H4 (cell line): ENCODE data around the gene MAD1L1. TPM values are rescaled to one million over a fixed set of nuclear protein-coding genes. Genes with fewer than 3 reads are reported as not detected.

Experiments
- DNase-seq: peaks from one replicate; pipeline ENCODE4 v3.0.0-alpha.2; 2015; ENCODE audit warnings: low spot score
- total RNA-seq: library from RNA; depleted of rRNA; stranded (reverse); fragments of >200 nt; shearing (Covaris generic); gene quantifications from 2 replicates; pipeline ENCODE4 v1.2.3, GENCODE V29; 2014

Gene MAD1L1
- total RNA-seq, 1 experiment from 2014 or later = 121 TPM

DNA sequence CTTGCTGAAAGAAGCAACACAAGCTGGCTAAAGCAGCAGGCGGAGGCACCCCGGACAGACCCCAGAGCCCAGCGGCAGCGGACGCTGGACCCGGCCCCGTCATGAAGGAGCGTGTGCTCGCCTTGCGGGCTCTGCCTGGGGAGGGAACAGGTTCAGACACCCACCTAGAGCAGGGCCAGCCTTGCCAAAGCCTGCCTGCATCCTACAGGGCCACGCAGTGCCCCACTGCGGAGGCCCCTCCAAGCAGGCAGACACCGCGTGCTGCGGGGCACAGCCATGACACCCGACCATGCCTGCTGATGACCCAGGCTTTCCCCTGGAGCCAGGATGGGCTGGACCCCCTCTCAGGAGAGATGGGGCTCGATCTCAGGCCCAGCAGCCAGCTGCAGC, 91.7 kb downstream of the MAD1L1 start:
- DNase-seq = no peak

DNA sequence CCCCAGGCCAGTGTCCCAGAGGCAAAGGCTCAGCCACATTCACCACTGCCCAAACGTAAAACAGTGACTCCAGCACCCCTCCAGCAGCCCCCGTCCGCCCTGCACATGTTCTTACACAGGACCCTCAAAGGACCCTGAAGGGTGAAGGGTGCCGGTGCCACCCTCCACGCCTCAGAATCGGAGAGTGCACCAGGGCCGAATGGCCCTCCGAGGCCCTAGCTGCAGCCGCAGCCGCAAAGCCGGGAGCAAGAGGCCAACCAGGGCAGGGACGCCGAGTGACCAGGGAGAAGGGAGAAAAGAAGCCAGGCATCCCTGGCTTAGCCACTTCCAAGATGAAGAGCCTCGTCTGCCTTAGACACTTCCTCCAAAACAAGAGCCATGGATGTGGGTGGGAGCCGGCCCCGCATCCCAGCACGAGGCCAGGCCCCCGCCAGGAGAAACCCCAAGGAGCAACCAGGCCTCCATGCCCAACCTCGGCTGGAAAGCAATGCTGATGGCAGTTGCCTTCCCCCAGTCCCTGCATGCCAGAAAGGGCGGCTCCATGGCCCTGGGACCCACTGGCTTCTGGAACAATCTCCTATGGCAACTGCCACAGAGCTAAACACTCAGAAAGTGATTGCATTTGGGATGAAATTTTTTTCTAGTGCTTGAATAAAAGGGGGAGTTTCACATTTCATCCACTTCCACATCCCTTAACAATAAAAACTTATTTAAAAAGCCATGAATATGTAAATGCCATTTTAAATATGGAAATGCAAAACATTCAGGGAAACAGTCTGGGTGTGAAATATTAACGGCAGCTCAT, 92.3 kb downstream of the MAD1L1 start:
- DNase-seq = no peak

DNA sequence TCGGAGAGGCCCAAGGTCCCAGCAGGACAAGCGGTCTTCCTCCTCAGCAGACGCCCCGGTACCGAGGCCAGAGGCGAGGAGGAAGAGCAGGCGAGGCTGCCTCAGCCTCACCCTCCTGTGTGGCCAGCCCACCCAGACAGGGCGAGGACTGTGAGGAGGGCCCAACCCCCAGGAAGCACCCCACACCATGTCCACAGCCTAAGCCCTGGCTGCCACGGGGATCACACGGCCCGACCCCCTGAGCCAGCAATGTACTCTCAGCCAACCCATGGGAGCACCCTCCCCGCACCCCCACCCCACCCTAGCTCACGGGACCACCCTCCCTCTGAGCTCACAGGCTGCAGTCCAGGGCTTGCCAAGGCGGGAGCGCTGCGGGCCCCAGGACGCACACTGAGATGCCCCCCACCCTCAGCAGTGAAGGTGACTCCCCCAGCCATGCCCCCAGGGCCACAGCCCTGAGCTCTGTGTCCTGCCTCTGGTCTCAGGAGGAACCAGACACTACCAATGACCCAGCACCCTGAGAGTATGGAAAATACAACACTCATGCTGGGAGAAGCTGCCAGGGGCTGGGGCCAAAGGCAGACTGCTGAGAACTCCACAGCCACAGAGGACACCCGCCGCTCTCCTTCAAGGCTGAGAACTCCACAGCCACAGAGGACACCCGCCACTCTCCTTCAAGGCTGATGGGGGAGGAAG, 93.6 kb downstream of the MAD1L1 start:
- no peak for DNase-seq

DNA sequence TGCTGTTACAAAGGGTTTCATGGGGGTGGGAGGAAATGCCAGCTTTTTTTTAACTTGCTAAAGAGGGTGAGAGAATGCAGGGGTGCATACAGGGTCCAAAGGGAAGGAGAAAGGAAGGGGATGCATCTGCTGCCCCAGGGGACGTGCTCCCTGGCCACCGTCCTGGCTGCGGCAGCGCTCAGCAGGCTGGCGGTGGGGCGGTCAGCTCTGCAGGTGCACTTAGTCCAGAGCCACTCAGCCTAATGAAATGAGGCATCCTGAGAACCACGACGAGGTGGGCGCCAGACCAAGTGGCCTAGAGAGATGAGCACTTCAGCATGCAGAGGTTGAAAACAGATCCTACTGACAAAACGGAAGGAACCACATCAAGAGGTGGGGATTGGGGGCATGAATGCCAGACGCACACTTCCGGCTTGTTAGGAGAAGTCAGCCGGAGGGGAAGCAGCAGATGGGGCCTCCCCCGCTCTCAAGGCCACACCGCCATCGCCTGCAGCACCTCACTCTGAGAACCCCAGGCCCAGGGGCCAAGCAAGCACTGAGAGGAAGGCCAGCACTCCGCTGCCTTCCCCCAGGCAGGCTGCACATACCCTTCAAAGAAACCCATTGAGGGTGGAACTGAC, 94.5 kb downstream of the MAD1L1 start:
- DNase-seq = no peak

DNA sequence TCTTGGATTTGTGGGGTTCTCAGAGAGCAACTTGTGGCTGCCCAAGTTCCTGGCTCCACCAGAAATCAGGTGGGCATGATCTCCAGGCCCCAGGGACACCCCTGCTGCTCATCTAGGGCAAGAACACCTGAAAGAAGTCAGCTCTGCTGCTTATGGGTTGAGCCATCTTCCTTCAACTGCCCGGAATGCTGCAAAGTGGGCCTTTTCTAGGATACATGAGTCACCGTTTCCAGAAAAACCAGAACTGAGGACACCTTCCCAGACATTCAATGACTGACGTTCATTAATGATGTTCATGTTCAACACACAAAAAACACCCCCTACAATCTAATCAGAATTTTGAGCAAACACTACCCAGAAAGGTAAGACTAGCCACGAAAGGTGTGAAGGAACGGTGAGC, 98.0 kb downstream of the MAD1L1 start:
- no peak for DNase-seq

DNA sequence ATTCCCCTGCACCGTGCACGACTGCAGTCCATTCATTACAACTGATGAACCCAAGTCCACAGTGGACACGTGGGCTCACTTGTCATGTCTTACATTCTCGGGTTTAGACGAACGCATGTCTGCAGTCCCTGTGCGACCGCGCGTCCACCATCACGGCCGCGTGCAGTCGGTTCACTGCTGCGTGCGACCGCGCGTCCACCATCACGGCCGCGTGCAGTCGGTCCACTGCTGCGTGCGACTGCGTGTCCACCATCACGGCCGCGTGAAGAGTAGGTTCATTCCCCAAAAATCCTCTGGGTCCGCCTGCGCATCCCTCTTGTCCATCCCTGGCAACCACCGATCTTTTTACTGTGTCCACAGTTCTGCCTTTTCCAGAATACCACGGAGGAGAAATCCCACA, 100.5 kb downstream of the MAD1L1 start:
- DNase-seq = no peak

DNA sequence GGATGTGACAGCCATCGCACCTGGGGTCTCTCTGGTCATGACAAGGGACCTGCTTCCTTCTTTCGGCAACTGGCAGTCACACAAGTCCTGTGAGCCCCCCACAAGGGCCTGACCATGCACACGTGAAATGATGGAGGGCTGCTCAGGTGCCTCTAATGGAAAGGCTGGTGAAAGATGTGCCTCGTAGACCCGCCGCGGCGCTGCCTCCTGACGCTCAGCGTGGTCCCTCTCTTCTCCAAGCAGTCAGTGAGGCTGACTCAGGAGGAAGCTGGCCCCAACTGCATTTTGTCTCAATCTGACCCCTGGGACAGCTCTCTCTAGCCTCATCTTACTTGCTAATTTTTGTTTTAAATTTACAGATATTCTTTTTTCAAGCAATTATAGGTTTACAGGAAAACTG, 100.9 kb downstream of the MAD1L1 start:
- no peak for DNase-seq

DNA sequence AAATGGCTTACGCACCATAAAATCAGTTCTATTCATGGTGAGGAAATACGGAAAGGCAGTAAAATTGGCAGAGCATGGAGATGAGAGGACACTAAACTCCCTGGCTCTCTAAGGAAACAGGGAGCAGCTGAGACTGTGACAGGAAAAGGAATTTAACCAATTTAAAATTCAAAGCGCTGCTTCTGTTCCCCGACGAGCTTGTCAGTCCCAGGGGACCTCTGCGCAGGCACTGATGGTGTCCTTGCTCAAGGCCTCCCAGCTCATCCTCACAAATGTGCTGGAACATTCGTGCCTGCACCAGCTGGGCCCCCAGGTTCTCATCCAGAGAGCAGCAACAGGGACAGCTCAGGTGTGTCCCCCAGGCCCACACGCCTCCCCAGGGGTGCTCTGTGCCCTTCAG, 101.4 kb downstream of the MAD1L1 start:
- no peak for DNase-seq

DNA sequence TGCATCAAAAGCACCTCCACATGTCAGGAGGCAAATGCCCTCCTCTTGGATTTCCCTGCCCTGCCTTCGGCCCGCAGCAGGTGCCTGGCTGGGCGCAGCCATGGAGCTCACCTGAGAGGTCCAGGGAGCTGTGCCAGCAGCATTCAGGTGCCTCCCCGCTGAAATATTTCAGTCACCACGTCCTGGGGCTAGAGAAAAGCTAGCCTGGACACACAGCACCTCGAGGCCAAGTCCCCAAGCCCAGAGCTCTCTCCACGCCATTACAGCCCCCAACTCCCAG, 102.7 kb downstream of the MAD1L1 start:
- no peak for DNase-seq

DNA sequence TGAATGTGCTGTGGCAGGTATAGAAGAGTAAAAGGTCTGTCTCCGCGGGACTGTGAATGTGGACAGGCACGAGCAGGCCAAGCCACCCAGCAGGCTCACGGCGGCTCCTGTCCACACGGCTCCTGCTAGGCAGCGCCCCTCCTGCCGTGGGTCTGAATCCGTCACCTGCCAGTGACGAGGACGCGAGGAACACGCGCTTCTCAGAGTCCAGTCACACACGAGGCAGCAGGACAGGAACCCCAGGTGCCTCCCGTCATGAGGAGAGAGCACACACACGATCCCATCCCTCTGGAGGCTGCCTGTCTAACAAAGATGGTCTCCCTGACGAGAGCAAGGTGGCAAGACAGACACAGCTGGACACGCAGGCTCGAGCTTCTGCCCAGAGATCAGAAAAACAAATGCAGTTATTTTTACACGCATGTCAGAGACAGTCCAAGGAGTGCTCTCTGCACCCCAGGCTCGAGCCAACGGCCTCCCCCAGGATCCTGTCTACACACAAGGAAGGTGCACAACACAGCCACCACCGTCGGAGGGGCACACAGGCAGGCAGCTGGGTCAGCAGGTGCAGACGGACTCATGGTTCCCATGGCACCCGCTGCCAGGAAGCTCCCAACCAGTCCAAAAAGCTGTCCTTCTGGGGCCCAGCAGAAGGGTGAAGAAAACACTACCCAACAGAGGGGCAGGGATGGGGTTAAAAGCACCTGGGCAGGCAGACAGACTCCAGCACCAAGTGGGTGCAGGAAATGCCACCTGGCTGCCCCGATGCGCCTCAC, 103.2 kb downstream of the MAD1L1 start:
- no peak for DNase-seq

DNA sequence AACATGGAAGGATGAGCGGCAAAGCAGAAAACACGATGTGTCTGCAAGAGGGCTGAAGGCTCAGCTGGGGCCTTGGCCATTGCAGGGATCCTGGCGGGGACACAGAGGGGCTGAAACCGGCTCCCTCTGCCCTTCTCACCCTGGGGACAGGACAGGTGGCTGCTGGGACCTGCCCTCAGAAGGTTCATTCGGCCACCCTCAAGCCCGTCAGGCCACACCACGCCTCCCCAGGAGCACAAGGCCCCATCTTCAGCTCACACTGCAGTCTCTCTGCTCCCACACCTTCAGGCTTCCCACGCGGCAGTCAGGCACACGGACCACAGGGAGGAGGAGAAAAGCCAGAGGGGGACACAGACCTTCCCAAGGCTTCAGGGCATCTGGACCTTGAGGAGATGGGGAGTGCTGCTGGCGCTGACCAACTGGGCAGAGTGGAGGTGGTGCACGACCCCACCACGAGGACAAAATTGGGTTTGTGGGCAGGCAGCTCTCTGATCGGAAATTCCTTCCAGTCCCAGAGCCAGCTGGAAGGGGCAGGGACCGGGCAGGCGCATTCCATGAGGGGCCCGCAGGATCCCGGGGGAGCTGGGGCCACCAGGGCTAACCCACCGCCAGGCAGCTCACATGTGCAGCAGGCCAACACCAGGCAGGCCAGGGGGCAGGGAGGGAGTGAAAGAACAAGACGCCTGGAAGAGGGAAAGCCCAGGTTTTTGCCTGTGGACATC, 104.0 kb downstream of the MAD1L1 start:
- DNase-seq = no peak

DNA sequence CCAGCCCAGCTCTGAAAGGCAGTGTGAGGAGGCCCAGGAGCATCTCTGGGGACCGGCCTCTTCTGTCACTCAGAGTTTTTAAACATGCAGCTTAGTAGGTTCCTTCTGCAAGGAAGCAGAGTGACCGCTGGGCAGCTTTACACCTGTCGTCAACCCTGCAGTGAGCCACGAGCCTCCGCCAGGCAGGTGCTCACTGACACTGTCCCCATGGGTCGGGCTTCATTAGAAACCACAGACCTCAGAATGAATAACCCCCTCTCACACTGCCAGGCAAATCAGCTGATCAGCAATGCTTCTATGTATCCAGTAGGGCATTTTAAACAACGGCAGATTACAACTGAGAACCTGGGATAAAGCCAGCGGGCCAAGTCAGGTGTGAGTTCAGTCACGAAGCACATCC, 106.1 kb downstream of the MAD1L1 start:
- DNase-seq = no peak

DNA sequence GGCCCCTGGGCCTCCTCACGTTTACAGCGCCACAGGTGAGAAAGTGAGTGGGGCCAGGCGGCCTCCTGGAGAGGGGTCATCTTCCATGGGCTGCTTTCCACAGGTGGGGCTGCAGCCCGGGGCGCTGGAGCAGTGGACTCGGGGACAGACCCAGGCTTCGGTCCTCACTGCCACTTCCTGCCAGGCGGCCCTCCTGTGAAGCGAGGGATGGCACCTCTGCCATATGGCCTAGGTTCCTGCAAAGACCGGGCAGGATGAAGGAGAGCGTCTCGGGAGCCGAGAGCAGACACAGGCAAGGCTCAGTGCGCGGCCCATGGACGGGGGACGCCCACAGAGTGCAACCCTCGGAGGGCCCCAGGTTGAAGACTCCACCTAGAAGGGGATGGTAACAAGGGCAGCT, 106.8 kb downstream of the MAD1L1 start:
- no peak for DNase-seq

DNA sequence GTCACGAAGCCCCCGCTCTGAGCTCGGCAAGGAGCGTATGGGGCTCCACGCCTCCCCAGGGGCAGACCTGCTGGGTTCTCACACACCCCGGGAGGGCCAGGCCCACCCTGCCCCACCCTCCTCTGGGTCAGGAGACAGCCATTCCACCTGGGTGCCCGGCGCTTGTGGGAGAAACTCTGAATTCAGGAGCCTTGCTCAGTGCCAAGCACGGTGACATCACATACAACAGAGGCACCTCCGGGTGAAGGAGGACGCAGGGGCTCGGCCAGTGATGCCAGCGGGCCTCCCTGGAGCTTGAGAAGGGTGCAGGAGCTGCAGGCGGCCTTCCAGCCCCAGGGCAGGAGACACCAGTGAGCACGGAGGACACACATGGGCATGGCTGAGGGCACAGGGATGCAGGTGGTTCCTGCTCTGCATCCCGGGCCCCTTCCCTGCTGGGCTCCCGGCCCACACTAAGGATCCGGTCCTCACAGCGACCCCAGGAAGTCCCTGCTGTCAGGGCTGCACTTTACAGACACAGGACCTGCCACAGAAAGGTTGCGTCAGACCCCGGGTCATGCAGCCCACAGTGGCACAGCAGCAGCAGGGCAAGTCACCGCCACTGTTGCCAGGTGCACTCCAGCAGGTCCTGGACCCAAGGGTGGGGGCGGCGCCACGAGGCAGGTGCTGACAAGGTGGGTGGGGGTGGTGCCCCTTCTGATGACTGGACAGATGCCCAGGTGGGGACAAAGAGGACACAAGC, 108.0 kb downstream of the MAD1L1 start:
- no peak for DNase-seq

DNA sequence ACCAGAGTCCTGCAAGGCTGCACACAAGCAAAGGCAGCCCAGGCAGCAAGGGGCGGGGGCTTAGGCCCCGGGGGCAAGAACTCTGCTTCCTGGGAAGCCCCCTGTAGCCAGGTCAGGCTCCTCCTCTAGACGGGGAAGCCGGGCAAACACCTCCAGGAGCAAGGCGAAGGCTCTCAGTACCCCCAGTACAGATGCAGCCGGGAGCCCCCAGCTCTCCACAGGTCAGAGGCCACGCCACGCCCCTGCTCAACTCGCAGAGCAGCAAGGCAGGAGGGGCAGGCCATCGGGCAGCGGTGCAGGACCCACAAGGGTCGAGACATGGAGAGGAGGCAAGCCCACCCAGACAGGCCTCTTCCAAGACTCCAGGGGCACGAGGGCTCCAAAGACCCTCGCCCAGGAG, 108.8 kb downstream of the MAD1L1 start:
- DNase-seq = no peak

DNA sequence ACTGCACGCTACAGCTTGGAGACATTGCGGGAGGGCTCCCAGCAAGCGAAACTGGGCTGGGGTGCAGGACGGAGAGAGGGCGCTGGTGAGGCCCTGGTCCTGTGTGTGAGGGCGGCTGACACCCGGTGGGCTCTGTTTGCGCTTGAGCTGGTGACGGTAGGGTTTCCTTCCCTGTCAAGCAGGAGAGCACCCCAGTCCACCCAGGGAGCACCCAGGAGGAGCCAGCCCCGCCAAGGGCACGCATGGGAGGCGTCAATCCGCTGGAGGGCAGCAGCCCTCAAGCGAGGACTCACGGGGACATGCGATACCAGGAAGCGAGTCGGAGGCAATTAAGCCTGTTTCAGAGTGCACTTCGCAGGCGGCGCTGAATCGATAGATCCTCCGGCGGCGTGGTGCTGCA, 109.4 kb downstream of the MAD1L1 start:
- no peak for DNase-seq

DNA sequence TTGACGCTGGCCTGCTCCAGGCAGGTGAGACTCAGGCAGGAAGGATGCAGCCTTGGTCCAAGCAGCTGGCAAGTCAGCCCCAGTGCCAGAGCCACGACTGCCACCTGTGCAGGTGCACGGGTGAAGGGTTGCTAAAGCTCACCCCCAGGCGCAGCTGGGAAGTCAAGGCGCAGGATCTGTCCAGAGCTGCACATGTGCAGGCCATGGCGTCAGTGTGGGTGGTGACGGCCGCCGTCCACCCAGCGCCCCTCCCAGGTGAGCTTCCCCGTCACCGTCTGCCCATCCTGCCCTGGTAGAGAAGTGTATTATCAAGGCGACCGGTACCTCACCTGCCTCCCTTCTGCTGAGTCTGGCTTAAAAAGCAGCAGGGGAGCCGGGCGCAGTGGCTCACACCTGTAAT, 110.1 kb downstream of the MAD1L1 start:
- DNase-seq = no peak

DNA sequence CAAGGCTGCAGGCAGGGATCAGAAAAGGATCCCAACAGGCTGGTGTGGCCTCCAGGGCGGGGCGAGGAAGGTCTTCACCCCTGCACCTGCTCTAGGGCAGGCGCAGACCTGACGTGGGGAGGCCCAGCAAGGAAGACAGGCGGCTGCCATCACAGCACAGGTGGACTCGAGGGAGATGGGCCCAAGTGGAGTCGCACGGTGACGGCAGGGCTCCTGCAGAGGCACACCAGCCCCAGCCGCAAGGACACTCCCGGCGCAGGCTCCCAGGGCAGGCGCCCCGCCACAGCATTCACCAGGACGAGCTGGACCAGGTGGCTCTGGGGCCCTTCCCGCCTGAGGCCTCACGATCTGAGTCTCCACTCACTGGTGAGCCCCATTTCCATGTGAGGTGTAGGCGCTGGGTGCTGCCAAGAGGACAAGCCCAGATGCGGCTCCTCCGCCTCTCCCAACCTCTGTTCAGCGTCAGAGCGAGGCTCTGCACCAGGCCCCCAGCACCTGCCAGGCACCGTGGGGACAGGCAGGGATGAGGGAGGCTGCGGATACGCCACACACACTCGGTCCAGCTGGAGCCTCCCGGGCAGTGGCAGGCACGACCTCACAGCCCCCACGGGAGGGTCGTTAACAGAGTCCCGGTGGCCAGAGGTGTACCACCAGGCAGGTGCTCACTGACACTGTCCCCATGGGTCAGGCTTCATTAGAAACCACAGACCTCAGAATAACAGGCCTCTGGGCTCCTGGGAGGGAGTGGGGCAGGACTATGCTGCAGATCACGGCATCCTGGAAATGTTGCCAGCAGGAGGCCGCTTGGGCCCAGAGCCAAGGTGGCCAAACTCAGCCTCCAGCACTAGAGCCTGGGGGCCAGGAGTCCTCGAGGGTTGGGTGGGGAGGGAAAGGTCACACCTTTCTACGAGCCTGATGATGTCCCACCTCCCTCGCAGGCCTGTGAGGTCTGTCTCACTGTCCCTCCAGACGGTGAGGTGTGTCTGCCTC, 111.6 kb downstream of the MAD1L1 start:
- no peak for DNase-seq

DNA sequence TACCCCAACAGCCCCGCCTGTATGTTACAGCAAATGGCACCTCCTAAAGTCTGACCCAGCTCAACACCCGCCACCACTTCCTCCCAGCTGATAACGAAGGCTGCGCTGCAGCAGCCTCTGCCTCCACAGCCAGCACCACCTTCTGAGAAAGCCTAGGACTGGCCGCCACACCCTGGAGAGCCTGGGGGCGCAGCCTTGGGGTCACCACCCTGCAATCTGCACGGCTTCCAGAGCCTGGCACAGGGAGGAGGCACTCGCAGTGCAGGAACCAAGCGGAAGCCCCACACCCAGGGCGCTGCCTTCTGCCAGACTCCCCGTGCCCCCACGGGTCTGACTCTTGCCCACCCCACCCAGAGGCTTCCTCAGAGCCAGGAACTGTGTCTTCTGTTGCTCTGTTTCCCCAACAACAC, 112.5 kb downstream of the MAD1L1 start:
- no peak for DNase-seq

DNA sequence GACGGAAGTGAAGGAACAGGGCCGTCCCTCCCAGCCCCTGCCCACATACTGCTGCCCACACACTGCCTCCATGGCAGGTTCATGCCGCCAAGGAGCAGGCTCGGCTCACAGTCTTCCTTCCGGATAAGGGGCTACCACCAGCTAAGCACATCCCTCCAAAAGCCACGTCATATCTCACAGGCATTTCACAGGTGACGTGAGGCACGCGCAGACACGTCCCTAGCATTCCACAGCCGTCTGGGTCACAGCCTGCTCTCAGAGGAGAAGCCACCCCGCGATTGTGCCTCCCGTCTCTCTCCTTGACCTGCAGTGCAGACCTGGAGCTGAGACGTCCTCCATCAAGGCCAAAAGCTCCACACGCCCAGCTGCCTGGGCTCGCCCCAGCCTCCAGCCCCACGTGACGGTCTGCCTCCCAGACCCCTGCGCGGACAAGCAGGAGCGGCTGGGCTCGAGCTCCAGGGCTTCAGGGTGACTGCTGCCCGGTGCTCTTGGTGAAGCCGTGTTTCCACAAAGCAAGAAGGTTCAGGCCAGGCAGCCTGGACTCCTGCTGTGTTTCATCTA, 114.0 kb downstream of the MAD1L1 start:
- DNase-seq = no peak
